Iris pigment epithelial cell (primary cell): ENCODE measurements around the gene NEBL.

ENCODE experiments used
- DNase-seq: peaks from one replicate; pipeline ENCODE4 v3.0.0-alpha.2; 2011; ENCODE audit warnings: low read depth

NEBL gene

DNA sequence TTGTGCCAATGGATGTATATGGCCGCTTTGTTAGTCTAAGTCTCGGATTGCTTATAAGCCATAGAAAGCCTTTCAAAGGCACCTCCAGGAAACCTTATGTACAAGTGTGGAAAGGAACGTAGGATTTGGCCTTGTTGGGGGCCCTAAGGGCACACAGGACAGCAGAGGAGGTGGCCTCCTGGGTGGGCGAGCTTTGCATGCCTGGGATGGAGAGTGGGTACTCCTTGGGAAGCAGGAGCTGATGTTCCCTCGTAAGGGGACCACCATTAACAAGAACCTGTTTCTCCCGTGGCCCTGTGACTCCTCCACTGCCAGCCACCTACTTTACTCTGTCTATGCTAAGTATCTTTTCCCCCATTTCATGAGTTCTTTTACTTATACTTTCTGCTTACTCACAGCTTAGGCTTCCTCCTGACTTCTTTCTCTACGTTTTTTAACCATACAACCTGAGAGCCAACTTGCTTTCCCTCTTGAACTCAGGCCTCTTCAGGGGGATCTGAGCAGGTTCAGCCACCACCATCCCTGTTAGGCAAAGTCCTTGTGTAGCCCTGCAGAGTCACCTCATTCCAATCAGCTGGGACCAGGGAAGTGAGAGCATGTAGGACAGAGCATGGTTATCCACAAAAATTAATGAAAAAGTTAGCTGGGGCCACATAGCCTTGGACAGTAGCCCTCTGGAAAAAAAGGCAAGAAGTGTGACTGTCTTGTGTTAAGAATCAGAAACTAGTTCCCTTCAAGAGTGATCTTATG, 118.9 kb downstream of the NEBL start:
- DNase-seq, result no peak

DNA sequence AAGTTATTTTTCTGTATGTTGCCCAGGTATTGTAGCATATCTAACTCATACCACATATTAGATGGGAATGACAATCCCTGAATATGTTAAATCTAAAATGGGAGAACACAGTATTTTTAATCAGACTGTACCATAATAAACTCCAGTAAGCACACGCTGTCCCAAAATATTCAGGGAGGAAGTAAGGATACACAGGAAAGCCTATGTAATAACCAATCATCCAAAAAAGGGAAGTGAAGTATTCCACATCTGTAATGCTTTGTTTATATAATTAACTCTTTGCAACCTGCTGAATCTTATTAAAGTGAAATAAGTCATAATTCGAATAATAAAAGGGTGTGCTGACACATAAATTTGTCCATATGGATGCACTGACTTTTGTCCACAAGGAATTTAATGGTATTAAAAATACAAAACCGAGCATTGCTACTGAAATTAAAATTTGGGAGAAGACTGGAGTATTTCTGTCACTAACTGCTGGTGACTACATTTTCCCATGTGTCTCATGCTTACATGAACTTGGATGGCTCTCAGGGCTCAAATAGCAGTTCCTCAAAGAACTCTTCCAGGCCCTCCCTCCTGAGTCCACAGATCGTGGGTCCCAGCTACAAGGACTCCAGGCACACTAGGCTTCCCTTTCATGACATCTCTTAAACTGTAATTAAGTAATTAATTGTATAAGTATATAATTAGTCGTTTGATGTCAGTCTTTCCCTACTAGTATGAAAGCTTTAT, 120.6 kb downstream of the NEBL start:
- DNase-seq, result no peak

DNA sequence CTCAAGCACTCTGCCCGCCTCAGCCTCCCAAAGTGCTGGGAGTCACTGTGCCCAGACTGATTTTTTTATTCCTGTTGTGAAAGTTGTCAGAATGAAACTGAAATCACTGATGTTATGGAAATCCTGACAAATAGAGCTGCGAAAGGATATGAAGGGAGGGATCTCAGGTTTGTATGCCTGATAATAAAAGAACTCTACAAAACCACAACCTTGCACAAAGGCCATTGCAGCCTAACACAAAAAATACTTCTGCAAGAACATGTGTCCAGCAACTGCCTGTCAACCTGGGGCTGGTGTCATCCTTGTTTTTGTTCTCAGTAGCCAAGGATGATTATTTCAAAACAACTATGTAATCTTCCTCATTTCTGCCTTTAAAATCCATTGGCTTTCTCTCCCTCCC, 126.1 kb downstream of the NEBL start:
- DNase-seq, result no peak

DNA sequence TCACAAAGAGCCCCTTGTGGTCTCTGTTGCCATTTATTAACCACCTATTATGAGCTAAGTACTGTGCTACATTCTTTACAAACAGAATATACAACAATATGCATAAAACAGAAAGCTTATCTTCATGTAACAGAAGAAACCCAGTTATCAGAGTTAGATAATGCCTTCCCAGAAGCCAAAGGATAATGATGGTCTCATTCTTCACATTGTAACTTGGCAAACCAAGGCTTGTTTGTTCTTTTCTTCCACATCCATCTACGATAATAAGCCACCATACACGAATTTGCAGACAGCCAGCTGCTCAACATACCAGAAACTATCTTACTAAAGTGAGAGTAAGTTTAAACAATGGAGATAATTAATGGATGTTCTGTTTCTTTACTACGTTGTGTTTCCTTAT, 127.6 kb downstream of the NEBL start:
- no peak for DNase-seq

DNA sequence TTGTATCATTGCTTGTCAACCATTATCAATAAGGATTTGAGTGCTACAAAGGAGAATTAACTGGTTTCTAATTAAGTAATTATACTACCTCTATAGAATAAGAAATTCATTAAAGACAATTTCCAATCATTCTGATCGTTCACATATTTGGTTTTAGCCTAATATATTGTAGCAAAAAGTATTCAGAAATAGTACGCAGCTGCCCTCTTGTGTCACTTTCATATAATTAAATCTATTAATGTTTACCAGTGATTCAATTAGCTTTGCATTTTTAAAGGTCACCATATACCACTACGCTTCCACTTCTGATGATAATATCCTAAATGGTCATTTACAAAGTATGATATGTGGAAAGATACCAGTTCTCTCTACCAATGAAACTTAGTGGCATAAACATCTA, 128.3 kb downstream of the NEBL start:
- peak; percentile 24 for DNase-seq

DNA sequence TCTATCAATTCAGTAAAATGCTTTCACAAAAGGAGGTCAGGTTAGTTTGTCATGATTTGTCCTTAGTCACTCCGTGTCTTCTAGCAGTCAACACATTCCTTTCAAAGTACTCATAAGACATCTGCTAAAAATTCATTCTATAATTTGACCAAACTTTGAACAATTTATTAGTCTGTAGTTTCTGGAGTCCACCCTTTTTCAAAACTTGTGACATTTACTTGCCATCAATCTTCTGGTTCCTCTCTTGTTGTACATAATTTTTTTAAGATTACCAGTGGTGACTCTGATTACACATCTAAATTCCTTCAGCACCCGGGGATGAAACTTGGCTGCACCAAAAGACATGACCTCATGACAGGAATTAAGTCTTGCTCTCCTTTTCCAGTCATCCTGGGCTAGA, 130.1 kb downstream of the NEBL start:
- DNase-seq, result peak; percentile 59

DNA sequence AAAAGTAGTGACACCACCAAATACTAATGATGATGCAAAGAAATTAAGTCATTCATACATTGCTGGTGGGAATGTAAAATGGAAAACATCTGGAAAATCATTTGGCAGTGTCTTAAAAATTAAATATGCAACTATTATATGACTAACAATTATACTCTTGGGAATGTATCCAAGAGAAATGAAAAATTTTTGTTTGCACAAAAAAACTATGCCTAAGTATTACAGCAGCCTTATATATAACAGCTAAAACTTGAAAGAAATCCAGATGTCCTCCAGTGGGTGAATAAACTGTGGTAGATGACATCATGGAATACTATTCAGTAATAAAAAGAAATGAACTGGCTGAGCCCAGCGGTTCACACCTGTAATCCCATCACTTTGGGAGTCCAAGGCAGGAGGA, 132.0 kb downstream of the NEBL start:
- DNase-seq, result no peak

DNA sequence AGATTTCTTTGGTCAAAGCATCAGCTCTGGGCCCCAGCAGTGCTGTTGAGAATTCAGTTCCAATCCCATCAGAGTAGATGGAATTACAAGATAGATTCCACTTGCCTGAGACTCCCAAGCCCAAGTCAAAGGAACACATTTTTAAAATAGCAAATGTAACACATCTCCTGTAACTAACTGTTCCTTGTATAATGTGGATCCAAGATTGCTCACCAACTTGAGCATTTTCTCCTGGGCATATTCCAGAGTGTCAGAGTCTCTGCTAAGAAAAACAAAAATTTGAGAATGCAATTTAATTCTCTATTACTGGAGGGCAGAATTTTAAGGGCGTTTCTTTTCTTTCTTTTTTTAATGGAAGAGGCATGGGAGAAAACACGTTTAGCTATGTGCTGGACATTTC, 136.7 kb downstream of the NEBL start:
- no peak for DNase-seq

DNA sequence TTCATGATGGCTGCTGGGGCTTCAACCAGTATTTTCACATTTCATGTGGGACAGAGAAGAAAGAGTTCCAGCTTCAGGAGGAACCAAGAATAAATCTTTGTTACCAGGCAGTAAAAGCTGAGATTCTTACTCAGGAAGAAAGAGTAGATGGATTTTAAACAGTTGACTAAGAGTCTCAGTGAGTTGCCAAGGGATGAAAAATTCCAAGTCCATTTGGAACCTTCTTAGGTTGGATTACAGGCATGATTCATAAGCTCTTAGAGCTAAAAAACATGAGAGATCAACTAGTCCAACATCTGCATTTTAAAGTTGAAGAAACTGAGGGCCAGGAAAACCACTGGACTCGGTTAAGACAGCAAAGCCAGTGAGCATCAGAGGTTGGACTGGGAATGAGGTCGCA, 148.6 kb downstream of the NEBL start:
- no peak for DNase-seq

DNA sequence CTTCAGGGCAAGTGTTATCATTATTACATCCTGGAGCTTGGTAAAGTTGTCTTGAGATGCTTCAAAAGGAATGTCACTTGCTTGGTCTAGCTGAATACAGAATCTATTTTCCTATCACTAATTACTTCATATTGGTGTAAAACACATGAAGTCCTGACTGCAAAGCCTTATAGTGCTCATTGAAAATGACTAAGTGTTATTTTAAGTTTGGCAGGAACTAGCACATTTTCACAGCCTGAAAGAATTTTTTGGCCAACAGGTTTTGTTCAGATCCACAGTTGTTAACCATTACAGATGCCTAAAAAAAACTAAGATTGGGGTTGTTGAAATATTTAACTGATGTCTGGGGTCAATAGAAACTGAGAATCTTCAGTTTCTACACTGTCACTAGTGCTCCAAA, 149.3 kb downstream of the NEBL start:
- no peak for DNase-seq

DNA sequence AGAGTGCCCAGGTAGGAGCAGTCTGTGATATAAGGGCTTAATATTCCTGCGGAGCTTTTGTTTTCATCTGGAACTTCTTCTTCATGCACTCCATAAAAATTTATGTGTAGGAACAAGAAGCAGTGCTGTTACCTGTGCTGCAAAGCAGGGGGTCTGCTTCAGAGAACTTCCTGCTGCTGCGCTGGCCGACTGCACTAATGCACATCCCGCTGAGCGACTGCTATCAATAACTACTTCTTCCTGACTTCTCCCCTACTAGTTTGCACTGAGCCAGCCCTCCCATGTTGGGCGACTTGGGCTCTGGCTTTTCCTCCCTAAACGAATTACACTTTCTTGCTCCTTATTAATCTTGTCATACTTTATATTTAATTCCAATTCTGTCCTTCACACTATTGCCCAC, 150.3 kb downstream of the NEBL start:
- DNase-seq, result no peak

DNA sequence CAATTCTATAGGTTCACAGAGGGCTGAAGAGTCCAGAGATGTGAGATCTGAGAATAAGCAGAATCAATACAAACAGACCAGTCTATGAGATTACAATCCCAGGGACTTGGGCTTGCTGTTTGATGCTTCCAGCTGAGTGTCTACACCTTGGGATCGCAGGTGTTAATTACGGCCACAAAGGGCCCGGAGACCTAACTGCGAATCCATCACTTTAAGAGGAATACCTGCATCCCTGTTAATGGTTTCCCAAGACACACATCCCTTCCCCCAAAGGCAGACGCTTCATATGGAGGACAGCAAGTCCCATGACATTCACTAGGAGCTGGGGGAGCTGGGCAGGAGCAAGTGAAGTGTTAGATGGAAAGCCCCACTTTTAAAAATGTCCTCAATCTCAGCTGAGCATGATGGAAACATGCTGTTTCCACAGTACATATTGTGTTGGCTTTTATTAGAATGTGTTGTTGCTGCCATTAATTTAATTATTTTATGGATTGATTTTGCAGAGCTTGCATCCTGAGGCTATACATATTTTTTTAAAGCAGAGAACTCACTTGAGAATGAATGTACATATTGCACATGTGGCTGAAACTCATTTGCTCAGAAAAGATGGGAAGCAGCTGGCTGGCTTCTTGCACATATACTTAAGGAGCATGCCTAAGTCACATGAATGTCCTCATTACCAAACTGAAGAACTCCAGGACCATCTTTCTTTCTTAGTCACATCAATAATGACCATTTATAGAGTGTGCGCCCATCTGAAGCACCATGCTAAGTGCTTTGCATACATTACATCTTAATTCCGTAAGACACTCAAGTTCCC, 151.3 kb downstream of the NEBL start:
- DNase-seq, result no peak

DNA sequence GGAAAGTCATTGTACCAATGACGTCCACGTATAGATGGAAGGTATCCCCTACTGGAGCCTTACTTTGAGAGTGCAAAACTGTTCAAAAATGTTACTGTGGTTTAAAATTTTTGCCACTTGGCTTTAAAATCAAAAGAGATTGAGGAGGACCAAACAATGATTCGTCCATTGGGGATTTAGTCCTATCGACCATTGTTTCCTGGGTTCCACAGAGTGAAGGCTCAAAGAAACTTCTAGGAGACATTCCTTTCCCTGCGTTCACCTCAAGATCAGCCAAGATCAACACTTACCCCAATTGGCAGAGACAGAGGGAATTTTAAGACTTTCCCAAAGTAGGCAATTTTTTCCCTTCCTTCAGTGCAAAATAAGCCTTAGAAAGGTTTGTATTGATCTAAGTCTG, 152.3 kb downstream of the NEBL start:
- no peak for DNase-seq

DNA sequence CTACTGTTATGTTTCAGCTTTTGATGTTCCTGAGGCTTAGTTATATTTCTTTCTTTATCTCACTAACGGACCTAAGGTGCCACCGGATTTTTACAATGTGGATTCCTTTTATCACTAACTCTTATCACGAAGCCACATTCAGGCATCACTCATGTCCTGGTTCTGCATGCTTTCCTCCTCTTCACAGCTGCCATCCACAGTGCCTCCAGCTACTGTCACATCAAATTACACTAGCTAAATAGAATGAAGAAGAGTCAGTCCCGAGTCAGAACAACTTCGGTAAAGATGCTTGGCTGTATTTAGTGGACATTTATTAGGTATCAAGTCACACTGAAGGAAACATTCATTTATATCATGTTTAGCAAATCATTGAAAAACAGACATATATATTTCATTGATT, 153.2 kb downstream of the NEBL start:
- no peak for DNase-seq

DNA sequence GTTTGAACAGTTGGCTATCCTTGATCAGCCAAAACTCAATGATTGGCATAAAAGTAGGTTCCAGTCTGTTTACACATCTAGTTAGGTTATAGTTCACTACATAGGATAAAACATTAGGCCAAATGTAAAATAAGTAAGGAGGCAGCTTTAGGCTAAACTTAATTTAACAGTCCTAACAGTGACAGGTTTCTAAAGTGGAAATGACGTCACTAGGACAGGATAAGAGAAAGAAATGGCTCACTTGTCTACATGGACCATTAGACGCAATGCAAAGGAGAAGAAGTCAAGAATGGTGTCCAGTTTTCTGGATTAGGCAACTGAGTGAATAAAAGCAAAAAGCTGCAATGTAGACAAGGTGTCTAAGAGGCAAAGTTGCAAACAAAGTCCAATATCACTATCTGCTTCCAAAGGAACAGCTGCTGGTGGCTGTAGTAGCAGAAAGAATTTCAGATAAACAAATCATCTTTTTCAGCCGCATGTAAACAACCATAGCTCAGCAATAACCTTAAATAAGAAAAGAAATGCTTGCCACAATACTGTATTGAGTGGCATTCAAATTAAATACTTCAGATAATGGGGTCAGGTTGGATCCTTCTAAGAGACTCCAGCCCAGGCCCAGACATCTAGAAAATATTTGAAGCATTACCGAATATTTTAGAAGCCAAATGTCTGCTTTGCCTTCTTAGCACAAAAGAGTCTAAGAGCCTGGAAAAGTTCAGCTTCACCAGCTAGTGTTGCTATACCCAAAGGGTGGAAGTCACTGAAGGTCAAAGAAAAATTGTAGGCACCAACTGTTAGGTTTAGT, 154.2 kb downstream of the NEBL start:
- no peak for DNase-seq

DNA sequence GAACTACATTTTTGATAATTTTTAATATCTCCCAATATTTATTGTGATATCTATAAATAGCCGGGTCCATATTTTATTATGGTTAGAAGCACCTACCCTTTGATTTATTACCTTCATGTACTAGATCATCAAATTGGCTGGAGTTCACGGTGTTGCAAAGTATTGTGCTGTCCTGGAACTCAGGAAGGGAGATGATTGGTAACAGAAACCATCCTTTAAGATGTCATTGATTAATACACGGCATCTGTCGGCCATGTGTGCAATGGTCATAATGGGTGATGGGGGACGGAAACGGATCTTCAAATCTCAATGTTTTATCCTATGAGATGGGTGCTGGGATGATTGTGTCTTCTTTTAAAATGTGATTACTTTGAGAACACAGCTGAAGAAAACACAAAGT, 157.0 kb downstream of the NEBL start:
- no peak for DNase-seq

DNA sequence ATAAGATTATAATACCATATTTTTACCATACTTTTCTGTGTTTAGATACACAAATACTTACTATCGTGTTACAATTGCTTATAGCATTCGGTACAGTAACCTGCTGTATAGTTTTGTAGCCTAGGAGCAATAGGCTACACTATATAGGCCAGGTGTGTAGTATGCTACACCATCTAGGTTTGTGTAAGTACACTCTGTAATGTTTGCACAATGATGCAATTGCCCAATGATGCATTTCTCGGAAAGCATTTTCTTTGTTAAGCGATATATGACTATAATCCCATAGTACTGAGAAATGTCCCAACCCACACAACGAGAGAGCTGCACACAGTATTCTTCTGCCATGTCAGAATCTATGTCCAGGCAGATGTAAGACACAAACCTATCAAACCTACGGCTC, 160.0 kb downstream of the NEBL start:
- no peak for DNase-seq
